ENCODE data around the gene ZSCAN30.

DNA sequence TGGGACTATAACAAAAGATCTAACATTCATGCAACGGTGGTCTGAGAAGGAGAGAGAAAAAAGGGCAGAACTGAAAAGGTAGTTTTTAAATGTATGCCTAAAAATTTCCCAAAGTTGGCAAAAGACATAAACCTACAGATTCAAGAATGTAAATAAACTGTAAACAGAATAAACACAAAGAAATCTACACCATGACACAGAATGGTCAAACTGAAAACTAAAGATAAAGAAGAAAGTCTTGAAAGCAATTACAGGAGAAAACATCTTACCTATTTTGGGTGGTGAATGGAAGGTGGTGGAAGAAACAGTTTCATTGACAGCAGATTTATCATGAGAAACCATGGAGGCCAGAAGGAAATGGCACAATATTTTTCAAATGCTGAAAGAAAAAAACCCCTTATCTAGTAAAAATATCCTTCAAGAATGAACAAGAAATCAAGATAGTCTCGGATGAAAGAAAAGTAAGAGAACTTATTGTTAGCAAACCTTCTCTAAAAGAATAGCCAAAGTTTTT lies 84.8 kb downstream of the ZSCAN30 start:
- no peak for TF ChIP-seq CTCF (IDR thresholded peaks at IDR 0.05; ENCODE audit: low read depth, low read length)
- TF ChIP-seq, protein P1, sequence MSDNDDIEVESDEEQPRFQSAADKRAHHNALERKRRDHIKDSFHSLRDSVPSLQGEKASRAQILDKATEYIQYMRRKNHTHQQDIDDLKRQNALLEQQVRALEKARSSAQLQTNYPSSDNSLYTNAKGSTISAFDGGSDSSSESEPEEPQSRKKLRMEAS (IDR thresholded peaks at IDR 0.05; ENCODE audit: low read depth, low read length) = no peak
